Naive thymus-derived CD4-positive, alpha-beta T cell (primary cell): Measurements from ENCODE around the gene WWOX. TPM values are rescaled to one million over a fixed set of nuclear protein-coding genes. Genes with fewer than 3 reads are reported as not detected.
"Not testable (repeated sequence)": the region's sequence is repeated elsewhere in the genome, so short reads cannot be mapped to it uniquely, and the experiment has no call there.

Source experiments
- ATAC-seq: fragments of 150-1000 bp; cut with Tn5 transposase; 2 replicates; pipeline ENCODE4 v1.10.0; 2021; ENCODE audit warnings: mild to moderate bottlenecking, moderate library complexity
- CTCF ChIA-PET: fragments of 350-600 bp; sonication (Branson Sonifier 250); formaldehyde crosslinking; loops from one replicate; lab custom pipeline; 2021; ENCODE audit warnings: antibody characterized with exemption; lab: Charles Lee
- POLR2A ChIA-PET: fragments of 350-600 bp; sonication (Branson Sonifier 250); formaldehyde crosslinking; loops from one replicate; lab custom pipeline; 2021; ENCODE audit warnings: antibody characterized with exemption, inconsistent platforms; lab: Charles Lee
- DNase-seq, 9 donors: peaks; one replicate each; pipeline versions ENCODE4 v3.0.0 to v3.0.0-alpha.2; 2020 to 2022; ENCODE audit warnings: mixed read lengths in 1 of 9
- H3K27ac ChIP-seq: one replicate; pipeline ENCODE4 v1.7.0; 2013; ENCODE audit warnings: mild to moderate bottlenecking, low read depth, low read length, moderate library complexity
- H3K27me3 ChIP-seq, 2 donors: one replicate each; pipeline ENCODE4 v1.7.0; 2013; ENCODE audit warnings: low read length in 2 of 2, mild to moderate bottlenecking in 2 of 2, moderate library complexity in 2 of 2; ENCODE audit not compliant: control insufficient read depth in 2 of 2, insufficient read depth in 2 of 2
- H3K36me3 ChIP-seq, 3 experiments: 1 replicate in 2 of 3; 2 replicates in 1 of 3; pipeline ENCODE4 v1.7.0; 2013; ENCODE audit warnings: low read length in 3 of 3, mild to moderate bottlenecking in 3 of 3, moderate library complexity in 1 of 3; ENCODE audit not compliant: insufficient read depth in 3 of 3, control insufficient read depth in 2 of 3
- H3K4me1 ChIP-seq, 2 donors: one replicate each; pipeline ENCODE4 v1.7.0; 2013; ENCODE audit warnings: low read length in 2 of 2, mild to moderate bottlenecking in 2 of 2, moderate library complexity in 1 of 2; ENCODE audit not compliant: control insufficient read depth in 2 of 2, insufficient read depth in 2 of 2
- H3K4me3 ChIP-seq: 2 replicates; pipeline ENCODE4 v1.7.0; 2013; ENCODE audit warnings: mild to moderate bottlenecking, low read length
- H3K9me3 ChIP-seq, 3 experiments: 1 replicate in 2 of 3; 2 replicates in 1 of 3; pipeline ENCODE4 v1.7.0; 2013; ENCODE audit warnings: low read length in 3 of 3; ENCODE audit not compliant: control insufficient read depth in 2 of 3
- H3K27ac Mint-ChIP-seq, 9 donors: one replicate each; pipeline ENCODE4 v1.8.0; 2020 to 2022; ENCODE audit warnings: mixed read lengths in 9 of 9, mild to moderate bottlenecking in 8 of 9, moderate library complexity in 5 of 9, inconsistent platforms in 2 of 9
- H3K27me3 Mint-ChIP-seq, 5 donors: one replicate each; pipeline ENCODE4 v1.8.0; 2021 to 2022; ENCODE audit warnings: mixed read lengths in 5 of 5, mild to moderate bottlenecking in 1 of 5
- H3K36me3 Mint-ChIP-seq, 5 donors: one replicate each; pipeline ENCODE4 v1.8.0; 2020 to 2022; ENCODE audit warnings: mixed read lengths in 5 of 5, mild to moderate bottlenecking in 3 of 5, inconsistent platforms in 1 of 5
- H3K4me1 Mint-ChIP-seq, 7 donors: one replicate each; pipeline ENCODE4 v1.8.0; 2020 to 2022; ENCODE audit warnings: mixed read lengths in 7 of 7, mild to moderate bottlenecking in 3 of 7, inconsistent platforms in 1 of 7
- H3K4me3 Mint-ChIP-seq, 10 donors: one replicate each; pipeline ENCODE4 v1.8.0; 2020 to 2022; ENCODE audit warnings: mild to moderate bottlenecking in 10 of 10, mixed read lengths in 10 of 10, moderate library complexity in 6 of 10, inconsistent platforms in 2 of 10
- H3K9me3 Mint-ChIP-seq, 11 donors: one replicate each; pipeline ENCODE4 v1.8.0; 2020 to 2022; ENCODE audit warnings: mixed read lengths in 11 of 11, mild to moderate bottlenecking in 4 of 11, inconsistent platforms in 1 of 11, moderate library complexity in 1 of 11
- intact Hi-C, 2 donors: fragments of 100-400 bp; cut with micrococcal nuclease; formaldehyde crosslinking; loops; one replicate each; pipeline ENCODE4 v1.15.1; 2023
- polyA plus RNA-seq, 2 donors: library from polyadenylated mRNA; unstranded; fragments of 300-500 nt; fragmentation: Illumina TruSeq; gene quantifications; one replicate each; pipeline ENCODE4 v1.2.3, GENCODE V29; 2021
- total RNA-seq, 6 experiments: library from RNA in 5 of 6; stranded (reverse) in 5 of 6; gene quantifications; 1 replicate in 5 of 6; 2 replicates in 1 of 6; pipeline ENCODE4 v1.2.3 and lab custom pipeline; 2021 to 2026

WWOX gene
- total and polyA plus RNA-seq, 7 experiments from 2014 or later: 13.8 to 31.1 (median 20.8) TPM

- Mint-ChIP-seq H3K4me3 (no peak overlapping the region), H3K9me3 (peaks cover 0 to 2% (median 0%) of the 10 kb centered on the region in 11 donors), H3K27ac (no peak overlapping the region), H3K4me1 (no peaks in the 10 kb centered on the region), H3K36me3 (peaks cover 0 to 7% (median 4%) of the 10 kb centered on the region in 5 donors), H3K27me3 (no peaks in the 10 kb centered on the region)
- no peaks in the 10 kb centered on the region for H3K36me3 ChIP-seq
- H3K27ac ChIP-seq: no peak overlapping the region
- H3K4me1 ChIP-seq: no peaks in the 10 kb centered on the region
- no peaks in the 10 kb centered on the region for H3K9me3 ChIP-seq
- no peaks in the 10 kb centered on the region for H3K27me3 ChIP-seq
- ChIA-PET CTCF (no interaction called here), POLR2A (no interaction called here)
- intact Hi-C loops: no loop called here
- no peak for DNase-seq
- H3K4me3 ChIP-seq: no peak overlapping the region
- no peak for ATAC-seq
Observed at GRCh38 chr16:78596348-78596995, 497.0 kb downstream of the WWOX start.

DNA sequence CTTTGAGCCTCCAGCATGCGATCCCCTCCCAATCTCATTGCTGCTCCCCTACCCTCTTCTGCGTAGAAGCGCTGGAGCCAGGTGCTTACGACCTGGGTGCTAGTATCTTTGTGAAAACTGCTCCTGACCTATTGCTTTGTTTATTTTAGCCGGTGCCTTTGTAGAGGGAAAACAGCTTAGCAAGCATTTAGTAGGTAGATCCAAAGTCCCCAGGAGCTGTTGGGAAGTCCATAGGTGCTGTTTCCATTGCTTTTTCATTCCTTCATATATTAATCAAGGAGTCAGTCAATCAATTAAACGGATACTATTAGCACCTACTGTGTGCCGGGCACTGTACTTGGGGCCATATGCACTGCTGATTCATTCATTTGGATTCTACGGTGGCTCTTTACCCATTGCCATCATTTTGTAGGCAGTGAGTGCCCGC is 497.6 kb downstream of the WWOX start:
- H3K4me1 Mint-ChIP-seq: no peaks in the 10 kb centered on the region
- no peaks in the 10 kb centered on the region for H3K27me3 ChIP-seq
- ChIA-PET CTCF (no interaction called here), POLR2A (no interaction called here)
- DNase-seq (no peak), ATAC-seq (no peak)
- H3K27me3 Mint-ChIP-seq: no peaks in the 10 kb centered on the region
- H3K36me3 Mint-ChIP-seq: peaks cover 0 to 7% (median 4%) of the 10 kb centered on the region in 5 donors
- H3K36me3 ChIP-seq: no peaks in the 10 kb centered on the region
- H3K4me3 ChIP-seq: no peak overlapping the region
- H3K9me3 ChIP-seq: no peaks in the 10 kb centered on the region
- H3K9me3 Mint-ChIP-seq: peaks cover 0 to 2% (median 0%) of the 10 kb centered on the region in 11 donors
- H3K4me1 ChIP-seq: no peaks in the 10 kb centered on the region
- no peak overlapping the region for H3K27ac Mint-ChIP-seq
- H3K27ac ChIP-seq: no peak overlapping the region
- H3K4me3 Mint-ChIP-seq: no peak overlapping the region
- intact Hi-C loops: no loop called here

GRCh38 chr16:78597809-78598570 is 498.5 kb downstream of the WWOX start:
- Histone ChIP-seq H3K9me3 (no peaks in the 10 kb centered on the region), H3K27me3 (no peaks in the 10 kb centered on the region), H3K4me1 (no peaks in the 10 kb centered on the region), H3K36me3 (no peaks in the 10 kb centered on the region), H3K27ac (no peak overlapping the region), H3K4me3 (no peak overlapping the region)
- ATAC-seq (no peak), DNase-seq (no peak)
- ChIA-PET POLR2A (no interaction called here), CTCF (no interaction called here)
- Mint-ChIP-seq H3K9me3 (peaks cover 0 to 2% (median 0%) of the 10 kb centered on the region in 11 donors), H3K27me3 (no peaks in the 10 kb centered on the region), H3K4me3 (no peak overlapping the region), H3K36me3 (peaks cover 0 to 7% (median 4%) of the 10 kb centered on the region in 5 donors), H3K4me1 (no peaks in the 10 kb centered on the region), H3K27ac (no peak overlapping the region)
- intact Hi-C loops: no loop called here

DNA sequence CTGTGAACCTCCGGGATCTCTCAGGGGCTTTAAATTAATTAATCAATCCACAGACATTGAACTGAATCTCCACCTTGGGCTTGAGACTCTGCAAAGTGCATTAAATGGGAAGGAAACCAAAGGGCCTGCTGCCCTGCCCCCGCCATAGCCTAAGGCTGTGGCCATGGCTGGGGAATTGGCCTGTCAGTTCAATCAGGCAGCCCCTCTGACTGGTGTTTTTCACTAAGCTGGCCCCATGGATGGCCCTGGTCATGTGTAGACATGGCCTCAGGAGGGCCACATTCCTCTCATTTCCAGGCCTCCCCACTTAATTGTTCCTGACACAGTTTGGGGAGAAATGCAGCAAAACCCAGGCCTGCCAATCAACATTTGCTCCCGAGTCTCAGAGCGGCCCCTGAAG is 499.8 kb downstream of the WWOX start:
- no peaks in the 10 kb centered on the region for H3K4me1 Mint-ChIP-seq
- Histone ChIP-seq H3K9me3 (no peaks in the 10 kb centered on the region), H3K36me3 (no peaks in the 10 kb centered on the region), H3K4me1 (no peaks in the 10 kb centered on the region), H3K4me3 (no peak overlapping the region), H3K27ac (no peak overlapping the region), H3K27me3 (no peaks in the 10 kb centered on the region)
- H3K27ac Mint-ChIP-seq: no peak overlapping the region
- DNase-seq (no peak), ATAC-seq (no peak)
- H3K27me3 Mint-ChIP-seq: no peaks in the 10 kb centered on the region
- ChIA-PET CTCF (no interaction called here), POLR2A (no interaction called here)
- peaks cover 0 to 2% (median 0%) of the 10 kb centered on the region in 11 donors for H3K9me3 Mint-ChIP-seq
- peaks cover 0 to 7% (median 4%) of the 10 kb centered on the region in 5 donors for H3K36me3 Mint-ChIP-seq
- no peak overlapping the region for H3K4me3 Mint-ChIP-seq
- intact Hi-C loops: no loop called here

- H3K27me3 ChIP-seq, DNase-seq, H3K9me3 ChIP-seq, H3K4me1 ChIP-seq, H3K9me3 Mint-ChIP-seq, H3K27me3 Mint-ChIP-seq, H3K36me3 ChIP-seq, intact Hi-C loops, POLR2A ChIA-PET, H3K4me3 ChIP-seq, CTCF ChIA-PET, H3K27ac ChIP-seq, H3K36me3 Mint-ChIP-seq, ATAC-seq: not testable (repeated sequence)
- Mint-ChIP-seq H3K27ac (peak overlapping the region in 1 of 9 donors; percentile 54), H3K4me1 (peaks cover 0 to 26% (median 13%) of the 10 kb centered on the region in 7 donors), H3K4me3 (peak overlapping the region in 1 of 10 donors; percentile 58)
Observed at GRCh38 chr16:78604423-78605062, 505.1 kb downstream of the WWOX start.

- Mint-ChIP-seq H3K27ac (no peak overlapping the region), H3K4me3 (no peak overlapping the region), H3K27me3 (no peaks in the 10 kb centered on the region), H3K36me3 (no peaks in the 10 kb centered on the region), H3K4me1 (peaks cover 0 to 28% (median 13%) of the 10 kb centered on the region in 7 donors), H3K9me3 (no peaks in the 10 kb centered on the region)
- Histone ChIP-seq H3K4me1 (no peaks in the 10 kb centered on the region), H3K4me3 (no peak overlapping the region), H3K27me3 (no peaks in the 10 kb centered on the region), H3K36me3 (no peaks in the 10 kb centered on the region), H3K27ac (no peak overlapping the region), H3K9me3 (no peaks in the 10 kb centered on the region)
- ATAC-seq (no peak), DNase-seq (no peak)
- intact Hi-C loops: no loop called here
- ChIA-PET CTCF (no interaction called here), POLR2A (interaction anchor here (0.5 kb wide), 1 partner anchor 11 kb away, joined by 3 read pairs; no protein-coding TSS in a partner anchor)
Observed at GRCh38 chr16:78605548-78606101, 506.2 kb downstream of the WWOX start.
